GM08714 (cell line): ENCODE results near the gene IFNA4.
"Not testable (repeated sequence)": the region's sequence is repeated elsewhere in the genome, so short reads cannot be mapped to it uniquely, and the experiment has no call there.

Experiments used
- H3K4me3 ChIP-seq: fragments of 200-500 bp; sonication (Bioruptor generic); 2 replicates; pipeline ENCODE4 v1.5.1; 2014; ENCODE audit warnings: mild to moderate bottlenecking, low read length, inconsistent platforms
- ZNF274 ChIP-seq: IDR thresholded peaks from 2 replicates; pipeline ENCODE4 v1.6.1; 2012; ENCODE audit warnings: mild to moderate bottlenecking, low read depth, low read length

IFNA4 gene

DNA sequence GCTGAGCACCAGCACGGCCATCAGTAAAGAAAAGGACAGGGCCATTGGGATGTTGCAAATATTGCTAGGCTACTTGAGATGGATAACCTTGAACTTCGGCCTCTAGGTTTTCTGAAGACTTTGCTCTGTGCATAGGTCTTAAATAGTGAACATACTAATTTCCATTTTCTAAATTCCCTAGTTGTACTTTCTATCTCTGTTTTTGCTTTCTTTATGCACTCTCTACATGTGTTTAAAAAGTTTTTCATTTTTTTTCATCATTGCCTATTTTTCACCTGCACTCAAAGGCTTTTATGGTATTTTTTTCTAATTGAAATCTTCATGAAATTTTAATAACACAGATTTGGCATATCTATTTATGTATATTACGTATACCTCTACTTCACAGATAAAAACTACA, at the start of gene IFNA4:
TSS of gene IFNA4 (minus strand) at position 101 of the 400 bp plus-strand sequence. CDS start at position 45, 56 bp downstream.
- H3K4me3 ChIP-seq, result not testable (repeated sequence)

DNA sequence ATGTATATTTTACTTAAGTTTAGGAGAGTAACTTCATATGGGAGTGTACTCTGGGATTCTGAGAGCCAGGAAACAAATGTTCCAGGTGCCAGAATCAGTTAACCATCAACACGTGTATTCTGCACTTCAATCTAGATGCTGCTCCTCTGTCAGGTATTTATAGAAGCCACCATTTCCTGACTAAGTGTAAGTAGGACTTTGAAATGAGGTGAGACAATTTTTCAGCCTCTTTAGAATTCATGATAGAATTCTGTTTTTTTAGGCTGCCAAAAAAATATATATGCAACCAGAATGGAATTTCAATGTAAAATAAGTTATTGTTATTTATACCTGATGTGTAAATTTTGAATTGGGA, 49.0 kb upstream of the IFNA4 start:
- not testable (repeated sequence) for H3K4me3 ChIP-seq

DNA sequence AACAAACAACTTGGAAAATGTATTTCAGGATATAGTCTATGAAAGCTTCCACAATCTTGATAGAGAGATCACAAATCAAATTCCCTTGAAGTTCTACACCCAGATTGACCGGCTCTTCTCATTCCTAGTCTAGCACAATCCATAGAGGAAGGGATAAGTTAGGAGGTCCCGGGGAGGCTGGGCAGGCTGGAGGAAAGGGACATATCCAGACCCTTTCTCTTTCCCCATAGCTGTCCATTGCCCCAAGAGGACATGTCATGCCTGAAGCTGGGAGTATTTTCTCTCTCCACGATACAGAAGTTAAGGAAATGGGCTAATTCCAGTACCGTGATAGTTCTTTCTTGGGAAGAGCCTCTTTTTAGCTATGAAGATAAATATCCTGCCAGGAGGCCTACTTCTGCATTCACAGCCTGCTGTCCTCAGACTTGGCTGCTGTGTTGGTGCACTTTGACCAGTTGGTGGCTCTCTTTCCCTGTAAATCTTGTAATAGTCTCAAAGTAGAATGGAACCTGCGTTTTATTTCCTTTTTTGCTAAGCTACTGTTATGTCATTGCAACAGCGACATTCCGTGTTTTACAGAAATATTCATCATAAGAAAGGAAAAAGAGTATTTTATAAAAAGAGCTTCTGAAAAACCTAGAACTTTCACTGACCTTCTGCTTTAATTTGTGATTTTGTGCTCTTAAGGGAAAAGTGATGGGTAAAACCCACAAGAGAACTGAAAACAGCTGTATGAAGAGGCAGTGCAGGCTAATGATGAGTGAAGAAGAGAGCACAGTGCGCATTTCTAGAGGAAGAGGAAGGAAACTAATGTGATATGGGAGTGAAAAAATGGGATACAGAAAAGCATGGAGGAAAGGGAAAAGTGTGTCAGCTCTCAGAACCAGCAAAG, 48.3 kb upstream of the IFNA4 start:
- not testable (repeated sequence) for H3K4me3 ChIP-seq

DNA sequence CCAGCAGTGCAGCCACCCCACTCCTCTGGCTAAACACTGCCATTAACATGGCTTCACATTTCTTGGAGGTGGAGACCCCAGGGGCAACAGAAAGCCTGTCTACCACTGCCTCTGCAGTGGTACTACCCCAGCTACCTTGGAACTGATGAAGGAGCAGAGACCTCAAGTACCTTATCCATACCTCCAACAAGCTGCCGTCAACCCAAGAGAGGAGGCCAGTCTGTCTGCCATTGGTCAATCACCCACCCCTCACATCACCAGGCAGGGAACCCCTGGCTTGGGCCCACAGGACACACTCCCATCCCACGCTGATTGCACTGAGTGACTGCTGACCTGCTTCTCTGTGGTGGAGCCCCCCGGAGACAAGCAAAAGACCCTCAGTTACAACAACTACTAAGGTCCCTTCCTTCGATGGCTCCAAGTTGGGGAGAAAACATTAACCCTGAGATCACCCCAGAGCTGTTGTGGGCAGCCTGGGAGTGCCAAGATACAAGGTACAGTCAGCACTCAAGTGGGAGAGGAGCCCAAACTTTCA, 46.8 kb upstream of the IFNA4 start:
- H3K4me3 ChIP-seq, result no peak overlapping the region
- TF ChIP-seq ZNF274, result no peak

DNA sequence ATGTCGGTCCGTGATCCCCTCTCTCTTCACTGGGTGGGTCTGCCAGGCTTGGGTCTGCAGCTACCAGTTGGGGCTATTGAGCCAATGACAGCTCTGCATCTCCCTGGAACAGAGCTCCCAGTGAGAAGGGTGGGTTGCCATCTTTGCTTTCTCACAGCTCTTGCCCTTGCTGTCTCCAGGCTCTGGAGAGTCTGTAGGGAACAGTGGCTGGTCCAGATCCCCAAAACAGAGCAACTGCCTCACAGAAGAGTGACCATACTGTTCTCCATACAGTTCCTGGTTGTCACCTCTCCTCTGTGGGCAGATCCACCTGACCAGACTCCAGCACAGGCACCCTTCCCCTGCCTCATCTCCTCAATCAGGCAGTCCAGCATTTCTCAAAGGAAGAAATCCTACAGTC, 45.9 kb upstream of the IFNA4 start:
- H3K4me3 ChIP-seq, result no peak overlapping the region
- TF ChIP-seq ZNF274, result no peak

DNA sequence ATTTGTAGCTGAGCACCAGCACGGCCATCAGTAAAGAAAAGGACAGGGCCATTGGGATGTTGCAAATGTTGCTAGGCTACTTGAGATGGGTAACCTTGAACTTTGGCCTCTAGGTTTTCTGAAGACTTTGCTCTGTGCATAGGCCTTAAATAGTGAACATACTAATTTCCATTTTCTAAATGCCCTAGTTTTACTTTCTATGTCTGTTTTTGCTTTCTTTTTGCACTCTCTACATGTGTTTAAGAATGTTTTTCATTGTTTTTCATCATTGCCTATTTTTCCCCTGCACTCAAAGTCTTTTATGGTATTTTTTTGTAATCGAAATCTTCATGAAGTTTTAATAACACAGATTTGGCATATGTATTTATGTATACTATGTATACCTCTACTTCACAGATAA, 40.7 kb upstream of the IFNA4 start, which contains the start of gene IFNA17:
TSS of gene IFNA17 (minus strand) at position 101 of the 400 bp plus-strand sequence. CDS start at position 52, 49 bp downstream.
- no peak for TF ChIP-seq ZNF274
- no peak within 1 kb of the TSS for H3K4me3 ChIP-seq

DNA sequence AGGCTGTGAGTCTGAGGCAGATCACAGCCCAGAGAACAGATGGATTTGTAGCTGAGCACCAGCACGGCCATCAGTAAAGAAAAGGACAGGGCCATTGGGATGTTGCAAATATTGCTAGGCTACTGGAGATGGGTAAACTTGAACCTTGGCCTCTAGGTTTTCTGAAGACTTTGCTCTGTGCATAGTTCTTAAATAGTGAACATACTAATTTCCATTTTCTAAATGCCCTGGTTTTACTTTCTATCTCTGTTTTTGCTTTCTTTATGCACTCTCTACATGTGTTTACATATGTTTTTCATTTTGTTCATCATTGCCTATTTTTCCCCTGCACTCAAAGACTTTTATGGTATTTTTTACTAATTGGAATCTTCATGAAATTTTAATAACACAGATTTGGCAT, 29.8 kb upstream of the IFNA4 start, which contains the start of gene IFNA16:
TSS of gene IFNA16 (minus strand) at position 101 of the 400 bp plus-strand sequence. CDS start at position 95, 6 bp downstream.
- H3K4me3 ChIP-seq, result not testable (repeated sequence)

DNA sequence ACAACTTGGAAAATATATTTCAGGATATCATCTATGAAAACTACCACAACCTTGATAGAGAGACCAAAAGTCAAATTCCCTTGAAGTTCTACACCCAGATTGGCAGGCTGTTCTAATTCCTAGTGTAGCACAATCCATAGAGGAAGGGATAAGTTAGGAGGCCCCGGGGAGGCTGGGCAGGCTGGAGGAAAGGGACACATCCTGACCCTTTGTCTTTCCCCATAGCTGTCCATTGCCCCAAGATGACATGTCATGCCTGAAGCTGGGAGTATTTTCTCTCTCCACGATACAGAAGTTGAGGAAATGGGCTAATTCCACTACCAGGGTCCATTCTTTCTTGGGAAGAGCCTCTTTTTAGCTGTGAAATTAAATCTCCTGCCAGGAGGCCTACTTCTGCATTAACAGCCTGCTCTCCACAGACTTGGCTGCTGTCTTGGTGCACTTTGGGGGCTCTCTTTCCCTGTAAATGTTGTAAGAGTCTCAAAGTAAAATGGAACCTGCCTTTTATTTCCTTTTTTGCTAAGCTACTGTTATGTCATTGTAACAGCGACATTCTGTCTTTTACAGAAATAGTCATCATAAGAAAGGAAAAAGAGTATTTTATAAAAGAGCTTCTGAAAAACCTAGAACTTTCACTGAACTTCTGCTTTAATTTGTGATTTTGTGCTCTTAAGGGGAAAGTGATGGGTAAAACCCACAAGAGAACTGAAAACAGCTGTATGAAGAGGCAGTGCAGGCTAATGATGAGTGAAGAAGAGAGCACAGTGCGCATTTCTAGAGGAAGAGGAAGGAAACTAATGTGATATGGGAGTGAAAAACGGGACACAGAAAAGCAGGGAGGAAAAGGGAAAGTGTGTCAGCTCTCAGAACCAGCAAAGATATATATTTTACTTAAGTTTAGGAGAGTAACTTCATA, 26.3 kb upstream of the IFNA4 start:
- H3K4me3 ChIP-seq, result not testable (repeated sequence)

DNA sequence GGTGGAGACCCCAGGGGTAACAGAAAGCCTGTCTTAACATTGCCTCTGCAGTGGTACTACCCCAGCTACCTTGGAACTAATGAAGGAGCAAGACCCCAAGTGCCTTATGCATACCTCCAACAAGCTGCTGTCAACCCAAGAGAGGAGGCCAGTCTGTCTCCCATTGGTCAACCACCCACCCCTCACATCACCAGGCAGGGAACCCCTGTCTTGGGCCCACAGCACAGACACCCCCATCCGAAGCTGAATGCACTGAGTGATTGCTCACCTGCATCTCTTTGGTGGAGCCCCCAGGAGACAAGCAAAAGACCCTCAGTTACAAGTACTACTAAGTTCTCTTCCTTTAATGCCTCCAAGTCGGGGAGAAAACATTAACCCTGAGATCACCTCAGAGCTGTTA, 24.8 kb upstream of the IFNA4 start:
- not testable (repeated sequence) for H3K4me3 ChIP-seq

DNA sequence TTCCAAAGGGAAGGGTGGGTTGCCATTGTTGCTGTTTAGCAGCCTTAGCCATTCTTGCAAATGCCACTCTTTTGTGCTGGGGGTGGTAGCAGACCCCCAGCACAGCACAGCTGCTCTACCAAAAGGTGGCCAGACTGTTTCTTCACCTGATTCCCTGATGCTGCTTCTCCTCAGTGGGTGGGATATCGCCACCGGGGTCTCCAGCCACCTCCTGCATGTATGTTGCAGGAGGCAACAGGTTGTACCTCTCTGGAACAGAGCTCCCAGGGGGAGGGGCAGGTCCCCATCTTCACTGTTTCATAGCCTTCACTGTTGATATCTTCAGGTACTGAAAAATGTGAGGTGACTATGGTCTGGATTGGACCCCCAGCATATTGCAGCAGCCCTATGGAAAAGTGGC, 23.4 kb upstream of the IFNA4 start:
- H3K4me3 ChIP-seq, result not testable (repeated sequence)

DNA sequence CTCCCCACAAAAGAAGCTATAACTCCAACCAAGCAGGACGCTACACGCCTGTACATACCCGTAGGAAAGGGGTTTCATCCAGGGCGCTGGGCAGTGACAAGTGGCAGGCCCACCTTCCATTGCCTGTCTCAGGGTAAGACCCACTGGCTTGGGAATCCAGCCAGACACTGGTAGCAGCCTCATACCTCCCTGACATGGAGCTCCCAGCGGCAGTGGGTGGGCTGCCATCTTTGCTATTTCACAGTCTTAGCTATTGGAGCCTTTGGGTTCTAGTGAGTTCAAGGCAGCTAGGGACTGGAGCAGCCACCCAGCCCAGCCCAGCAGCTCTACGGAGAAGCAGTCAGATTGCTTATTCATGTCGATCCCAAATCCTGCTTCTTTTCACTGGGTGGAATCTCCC, 22.9 kb upstream of the IFNA4 start:
- no peak for TF ChIP-seq ZNF274
- no peak overlapping the region for H3K4me3 ChIP-seq

DNA sequence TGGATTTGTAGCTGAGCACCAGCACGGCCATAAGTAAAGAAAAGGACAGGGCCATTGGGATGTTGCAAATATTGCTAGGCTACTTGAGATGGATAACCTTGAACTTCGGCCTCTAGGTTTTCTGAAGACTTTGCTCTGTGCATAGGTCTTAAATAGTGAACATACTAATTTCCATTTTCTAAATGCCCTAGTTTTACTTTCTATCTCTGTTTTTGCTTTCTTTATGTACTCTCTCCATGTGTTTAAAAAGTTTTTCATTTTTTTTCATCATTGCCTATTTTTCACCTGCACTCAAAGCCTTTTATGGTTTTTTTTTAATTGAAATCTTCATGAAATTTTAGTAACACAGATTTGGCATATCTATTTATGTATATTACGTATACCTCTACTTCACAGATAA, 19.7 kb upstream of the IFNA4 start, which contains the start of gene IFNA10:
TSS of gene IFNA10 (minus strand) at position 101 of the 400 bp plus-strand sequence. CDS start at position 55, 46 bp downstream.
- H3K4me3 ChIP-seq, result not testable (repeated sequence)

DNA sequence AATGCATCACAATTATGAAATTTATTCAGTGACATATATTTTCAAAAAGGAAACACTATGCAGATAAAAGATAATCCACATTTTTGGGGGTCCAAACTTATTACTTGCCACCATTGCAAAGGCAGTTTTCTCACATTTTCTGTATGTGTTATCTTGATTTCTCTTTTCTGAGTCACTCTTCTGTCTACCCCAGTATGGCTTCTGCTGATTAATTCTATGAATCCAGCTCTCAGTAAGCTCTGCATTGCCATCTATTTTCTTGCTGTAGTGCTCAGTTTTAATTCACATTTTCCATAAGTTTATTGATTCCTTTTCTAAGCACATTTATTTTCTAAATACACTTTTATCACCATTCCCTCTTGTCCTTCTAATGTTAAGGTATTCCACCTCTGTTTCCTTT, 17.8 kb upstream of the IFNA4 start:
- TF ChIP-seq ZNF274, result no peak
- no peak overlapping the region for H3K4me3 ChIP-seq

DNA sequence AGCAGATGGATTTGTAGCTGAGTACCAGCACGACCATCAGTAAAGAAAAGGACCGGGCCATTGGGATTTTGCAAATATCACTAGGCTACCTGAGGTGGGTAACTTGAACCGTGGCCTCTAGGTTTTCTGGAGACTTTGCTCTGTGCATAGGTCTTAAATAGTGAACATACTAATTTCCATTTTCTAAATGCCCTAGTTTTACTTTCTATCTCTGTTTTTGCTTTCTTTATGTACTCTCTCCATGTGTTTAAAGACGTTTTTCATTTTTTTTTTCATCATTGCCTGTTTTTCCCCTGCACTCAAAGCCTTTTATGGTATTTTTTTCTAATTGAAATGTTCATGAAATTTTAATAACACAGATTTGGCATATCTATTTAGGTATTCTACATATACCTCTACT, 14.7 kb upstream of the IFNA4 start, which contains the start of gene IFNA7:
TSS of gene IFNA7 (minus strand) at position 101 of the 400 bp plus-strand sequence. CDS start at position 61, 40 bp downstream.
- H3K4me3 ChIP-seq, result not testable (repeated sequence)

DNA sequence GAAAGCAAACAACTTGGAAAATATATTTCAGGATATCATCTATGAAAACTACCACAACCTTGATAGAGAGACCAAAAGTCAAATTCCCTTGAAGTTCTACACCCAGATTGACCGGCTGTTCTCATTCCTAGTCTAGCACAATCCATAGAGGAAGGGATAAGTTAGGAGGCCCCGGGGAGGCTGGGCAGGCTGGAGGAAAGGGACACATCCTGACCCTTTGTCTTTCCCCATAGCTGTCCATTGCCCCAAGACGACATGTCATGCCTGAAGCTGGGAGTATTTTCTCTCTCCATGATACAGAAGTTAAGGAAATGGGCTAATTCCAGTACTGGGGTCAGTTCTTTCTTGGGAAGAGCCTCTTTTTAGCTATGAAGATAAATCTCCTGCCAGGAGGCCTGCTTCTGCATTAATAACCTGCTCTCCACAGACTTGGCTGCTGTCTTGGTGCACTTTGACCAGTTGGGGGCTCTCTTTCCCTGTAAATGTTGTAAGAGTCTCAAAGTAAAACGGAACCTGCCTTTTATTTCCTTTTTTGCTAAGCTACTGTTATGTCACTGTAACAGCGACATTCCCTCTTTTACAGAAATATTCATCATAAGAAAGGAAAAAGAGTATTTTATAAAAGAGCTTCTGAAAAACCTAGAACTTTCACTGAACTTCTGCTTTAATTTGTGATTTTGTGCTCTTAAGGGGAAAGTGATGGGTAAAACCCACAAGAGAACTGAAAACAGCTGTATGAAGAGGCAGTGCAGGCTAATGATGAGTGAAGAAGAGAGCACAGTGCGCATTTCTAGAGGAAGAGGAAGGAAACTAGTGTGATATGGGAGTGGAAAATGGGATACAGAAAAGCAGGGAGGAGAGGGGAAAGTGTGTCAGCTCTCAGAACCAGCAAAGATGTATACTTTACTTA, 7.7 kb upstream of the IFNA4 start:
- not testable (repeated sequence) for H3K4me3 ChIP-seq

DNA sequence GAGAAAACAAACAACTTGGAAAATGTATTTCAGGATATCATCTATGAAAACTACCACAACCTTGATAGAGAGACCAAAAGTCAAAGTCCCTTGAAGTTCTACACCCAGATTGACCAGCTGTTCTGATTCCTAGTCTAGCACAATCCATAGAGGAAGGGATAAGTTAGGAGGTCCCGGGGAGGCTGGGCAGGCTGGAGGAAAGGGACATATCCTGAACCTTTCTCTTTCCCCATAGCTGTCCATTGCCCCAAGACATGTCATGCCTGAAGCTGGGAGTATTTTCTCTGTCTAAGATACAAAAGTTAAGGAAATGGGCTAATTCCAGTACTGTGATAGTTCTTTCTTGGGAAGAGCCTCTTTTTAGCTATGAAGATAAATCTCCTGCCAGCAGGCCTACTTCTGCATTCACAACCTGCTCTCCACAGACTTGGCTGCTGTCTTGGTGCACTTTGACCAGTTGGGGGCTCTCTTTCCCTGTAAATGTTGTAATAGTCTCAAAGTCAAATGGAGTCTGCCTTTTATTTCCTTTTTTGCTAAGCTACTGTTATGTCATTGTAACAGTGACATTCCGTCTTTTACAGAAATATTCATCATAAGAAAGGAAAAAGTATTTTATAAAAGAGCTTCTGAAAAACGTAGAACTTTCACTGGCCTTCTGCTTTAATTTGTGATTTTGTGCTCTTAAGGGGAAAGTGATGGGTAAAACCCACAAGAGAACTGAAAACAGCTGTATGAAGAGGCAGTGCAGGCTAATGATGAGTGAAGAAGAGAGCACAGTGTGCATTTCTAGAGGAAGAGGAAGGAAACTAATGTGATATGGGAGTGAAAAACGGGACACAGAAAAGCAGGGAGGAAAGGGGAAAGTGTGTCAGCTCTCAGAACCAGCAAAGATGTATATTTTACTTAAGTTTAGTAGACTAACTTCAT, 4.3 kb downstream of the IFNA4 start:
- not testable (repeated sequence) for H3K4me3 ChIP-seq
